Lower leg skin (tissue), 3 donors: Measurements from ENCODE around the gene FPR3.

Source experiments
- POLR2A ChIP-seq, 2 donors: fragments of 450-650 bp; IDR thresholded peaks; one replicate each; pipeline ENCODE4 v1.6.1; 2016 to 2017; ENCODE audit warnings: antibody characterized with exemption in 2 of 2, mild to moderate bottlenecking in 1 of 2, moderate library complexity in 1 of 2
- TF ChIP-seq, protein P1 (sequence below), 3 donors: fragments of 450-650 bp; IDR thresholded peaks; one replicate each; pipeline ENCODE4 v1.5.1; 2016; ENCODE audit warnings: antibody characterized with exemption in 3 of 3, mild to moderate bottlenecking in 3 of 3, moderate library complexity in 2 of 3

- TF ChIP-seq, protein P1, sequence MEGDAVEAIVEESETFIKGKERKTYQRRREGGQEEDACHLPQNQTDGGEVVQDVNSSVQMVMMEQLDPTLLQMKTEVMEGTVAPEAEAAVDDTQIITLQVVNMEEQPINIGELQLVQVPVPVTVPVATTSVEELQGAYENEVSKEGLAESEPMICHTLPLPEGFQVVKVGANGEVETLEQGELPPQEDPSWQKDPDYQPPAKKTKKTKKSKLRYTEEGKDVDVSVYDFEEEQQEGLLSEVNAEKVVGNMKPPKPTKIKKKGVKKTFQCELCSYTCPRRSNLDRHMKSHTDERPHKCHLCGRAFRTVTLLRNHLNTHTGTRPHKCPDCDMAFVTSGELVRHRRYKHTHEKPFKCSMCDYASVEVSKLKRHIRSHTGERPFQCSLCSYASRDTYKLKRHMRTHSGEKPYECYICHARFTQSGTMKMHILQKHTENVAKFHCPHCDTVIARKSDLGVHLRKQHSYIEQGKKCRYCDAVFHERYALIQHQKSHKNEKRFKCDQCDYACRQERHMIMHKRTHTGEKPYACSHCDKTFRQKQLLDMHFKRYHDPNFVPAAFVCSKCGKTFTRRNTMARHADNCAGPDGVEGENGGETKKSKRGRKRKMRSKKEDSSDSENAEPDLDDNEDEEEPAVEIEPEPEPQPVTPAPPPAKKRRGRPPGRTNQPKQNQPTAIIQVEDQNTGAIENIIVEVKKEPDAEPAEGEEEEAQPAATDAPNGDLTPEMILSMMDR (IDR thresholded peaks at IDR 0.05), result no peak
- no peak for TF ChIP-seq POLR2A (IDR thresholded peaks at IDR 0.05)
Observed at GRCh38 chr19:51789061-51789795, 5.7 kb upstream of the FPR3 start.
